Measurements from ENCODE around the gene AIRE. TPM values are rescaled to one million over a fixed set of nuclear protein-coding genes. Genes with fewer than 3 reads are reported as not detected.

Gene AIRE
- total RNA-seq, 4 donors from 2014 or later = 0.30 TPM; not detected in 3

GRCh38 chr21:44332383-44332782 is 46.7 kb downstream of the AIRE start:
- 85% methylated on average over 8 to 17 of the region's 17 CpGs for WGBS, 2 donors
- Histone ChIP-seq H3K9me3 (no peaks in the 10 kb centered on the region), H3K36me3 (peaks cover 0 to 70% (median 0%) of the 10 kb centered on the region in 3 donors), H3K27ac (peak overlapping the region in 1 of 4 donors; percentile 74), H3K27me3 (no peaks in the 10 kb centered on the region), H3K4me3 (no peak overlapping the region), H3K4me1 (peaks cover 0 to 39% (median 5%) of the 10 kb centered on the region in 4 donors)
- DNase-seq (ENCODE audit: low spot score in 2 of 2) = no peak
- no peak for TF ChIP-seq POLR2A (IDR thresholded peaks at IDR 0.05)
- no peak for TF ChIP-seq EP300 (IDR thresholded peaks at IDR 0.05)
- no peak for TF ChIP-seq CTCF (IDR thresholded peaks at IDR 0.05)

- no peak overlapping the region for H3K4me3 ChIP-seq
- no peaks in the 10 kb centered on the region for H3K9me3 ChIP-seq
- no peak for DNase-seq (ENCODE audit: low spot score in 2 of 2)
- H3K36me3 ChIP-seq = peaks cover 0 to 64% (median 0%) of the 10 kb centered on the region in 3 donors
- H3K4me1 ChIP-seq = peaks cover 0 to 44% (median 8%) of the 10 kb centered on the region in 4 donors
- 92 to 96% methylated on average over 20 to 22 of the region's 22 CpGs for WGBS, 2 donors
- TF ChIP-seq POLR2A (IDR thresholded peaks at IDR 0.05) = no peak
- no peak for TF ChIP-seq CTCF (IDR thresholded peaks at IDR 0.05)
- TF ChIP-seq EP300 (IDR thresholded peaks at IDR 0.05) = no peak
- H3K27ac ChIP-seq = peak overlapping the region in 1 of 4 donors; percentile 11
- no peaks in the 10 kb centered on the region for H3K27me3 ChIP-seq
Observed at GRCh38 chr21:44332965-44333364, 47.3 kb downstream of the AIRE start.

DNA sequence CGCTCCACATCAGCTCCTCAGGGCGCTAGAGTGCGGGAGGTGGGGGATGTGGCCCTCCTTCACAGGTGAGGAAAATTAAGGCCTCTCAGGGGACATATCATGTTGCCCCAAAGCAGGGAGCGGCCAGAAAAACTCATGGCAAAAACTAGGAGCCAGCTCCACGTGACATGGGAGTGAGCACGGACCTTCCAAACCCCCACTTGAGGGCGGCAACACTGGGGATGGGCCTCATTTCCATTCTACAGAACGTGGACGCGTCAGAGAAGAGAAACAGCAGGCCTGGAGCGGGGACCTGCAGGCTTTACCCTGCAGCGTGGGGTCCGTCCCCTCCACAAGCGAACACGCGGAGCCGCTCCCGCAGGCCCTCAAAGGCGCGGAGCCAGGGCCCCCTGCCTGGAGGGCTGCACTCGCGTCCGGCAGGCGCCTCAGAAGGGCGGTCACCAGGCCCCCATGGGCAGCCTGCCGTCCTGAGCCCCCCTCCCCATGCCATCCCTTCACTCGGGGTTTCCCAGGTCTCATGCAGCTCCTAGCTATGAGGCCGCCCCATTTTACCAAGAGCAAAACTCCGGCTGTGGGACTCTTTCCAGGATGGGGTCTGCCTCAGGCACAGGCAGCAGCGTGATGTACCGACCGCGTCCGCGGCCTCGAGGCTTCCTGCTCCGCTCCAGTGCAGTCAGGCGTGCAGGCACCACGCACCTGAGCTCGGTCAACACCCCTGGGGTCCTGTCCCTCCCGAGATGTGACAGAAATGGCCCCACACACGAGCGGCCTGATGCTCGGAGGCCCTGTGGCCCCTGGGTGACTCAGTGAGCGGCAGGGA is 48.0 kb downstream of the AIRE start:
- no peaks in the 10 kb centered on the region for H3K27me3 ChIP-seq
- WGBS, 2 donors = 77 to 84% methylated on average over 14 to 42 of the region's 45 CpGs
- H3K36me3 ChIP-seq = peaks cover 0 to 58% (median 0%) of the 10 kb centered on the region in 3 donors
- no peaks in the 10 kb centered on the region for H3K9me3 ChIP-seq
- H3K4me3 ChIP-seq = no peak overlapping the region
- peaks cover 0 to 50% (median 12%) of the 10 kb centered on the region in 4 donors for H3K4me1 ChIP-seq
- no peak overlapping the region for H3K27ac ChIP-seq
- TF ChIP-seq EP300 (IDR thresholded peaks at IDR 0.05) = no peak
- TF ChIP-seq POLR2A (IDR thresholded peaks at IDR 0.05) = no peak
- TF ChIP-seq CTCF (IDR thresholded peaks at IDR 0.05) = no peak
- DNase-seq (ENCODE audit: low spot score in 2 of 2) = no peak

DNA sequence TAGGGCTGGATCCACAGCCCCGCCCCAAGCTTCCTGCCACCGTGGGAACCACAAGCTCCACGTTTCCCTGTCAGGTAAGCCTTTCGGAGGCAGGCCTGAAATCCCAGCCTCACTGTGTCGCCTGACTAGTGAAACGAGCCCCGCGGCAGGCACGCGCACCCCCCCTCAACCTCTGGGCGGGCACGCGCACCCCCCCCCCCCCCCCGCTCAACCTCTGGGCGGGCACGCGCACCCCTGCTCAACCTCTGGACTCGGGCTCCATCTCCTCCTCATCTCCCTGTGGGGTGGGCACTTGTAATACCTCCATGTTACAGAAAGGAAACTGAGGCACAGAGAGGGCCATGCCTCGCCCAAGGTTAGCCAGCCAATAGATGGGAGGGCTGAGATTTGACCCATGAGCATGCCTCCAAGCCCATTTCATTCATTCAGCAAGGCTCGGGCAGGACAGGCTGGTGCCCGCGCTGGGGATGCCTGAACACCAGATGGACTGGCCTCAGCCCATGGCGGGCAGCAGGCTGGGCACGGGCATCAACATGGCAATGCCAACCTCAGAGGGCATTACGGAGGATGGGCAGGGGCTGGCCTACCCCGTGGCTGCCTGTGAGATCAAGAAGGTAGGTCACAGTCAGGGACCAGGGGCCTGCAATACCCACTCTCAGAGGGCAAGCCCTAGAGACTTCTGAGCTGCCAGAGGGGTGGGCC is 48.8 kb downstream of the AIRE start:
- Histone ChIP-seq H3K36me3 (peaks cover 0 to 54% (median 0%) of the 10 kb centered on the region in 3 donors), H3K27ac (peak overlapping the region in 2 of 4 donors; percentile 95 to 97), H3K9me3 (no peaks in the 10 kb centered on the region), H3K4me1 (peaks cover 0 to 50% (median 13%) of the 10 kb centered on the region in 4 donors), H3K4me3 (no peak overlapping the region), H3K27me3 (no peaks in the 10 kb centered on the region)
- TF ChIP-seq EP300 (IDR thresholded peaks at IDR 0.05) (no peak), POLR2A (IDR thresholded peaks at IDR 0.05) (no peak), CTCF (IDR thresholded peaks at IDR 0.05) (no peak)
- WGBS, 2 donors = 86 to 94% methylated on average over 12 to 26 of the region's 26 CpGs
- no peak for DNase-seq (ENCODE audit: low spot score in 2 of 2)

Data from tibial nerve (tissue), 4 donors.